K562 (cell line): ENCODE results near the gene TGDS. TPM values are rescaled to one million over a fixed set of nuclear protein-coding genes. Genes with fewer than 3 reads are reported as not detected.

Experiments
- C11orf30 ChIP-seq: fragments of 450-650 bp; IDR thresholded peaks from 2 replicates; pipeline ENCODE4 v1.6.1; 2016; ENCODE audit warnings: low read depth, mild to moderate bottlenecking
- DIDO1 ChIP-seq: fragments of 450-650 bp; IDR thresholded peaks from 2 replicates; pipeline ENCODE4 v1.6.1; 2016; ENCODE audit warnings: low read depth, missing biosample characterization, missing genetic modification characterization
- GATAD2B ChIP-seq: fragments of 450-650 bp; IDR thresholded peaks from 2 replicates; pipeline ENCODE4 v1.6.1; 2017; ENCODE audit warnings: mild to moderate bottlenecking, borderline replicate concordance
- GTF2F1 ChIP-seq: IDR thresholded peaks from 2 replicates; pipeline ENCODE4 v1.6.1; 2011; ENCODE audit warnings: low read depth, low read length, improper control_type of control experiment
- HNRNPLL ChIP-seq: fragments of 200-400 bp; formaldehyde crosslinking; IDR thresholded peaks from 2 replicates; pipeline ENCODE4 v1.6.1; 2017; ENCODE audit warnings: low read length, low read depth, mild to moderate bottlenecking; ENCODE audit not compliant: poor library complexity, severe bottlenecking
- MTF1 ChIP-seq: fragments of 250-450 bp; sonication (Bioruptor Pico); IDR thresholded peaks from 2 replicates; pipeline ENCODE4 v1.9.0; 2021; ENCODE audit warnings: moderate library complexity, mild to moderate bottlenecking, inconsistent platforms, borderline replicate concordance
- PHF8 ChIP-seq: fragments of 200-600 bp; sonication (generic); IDR thresholded peaks from 2 replicates; pipeline ENCODE4 v1.6.1; 2012; ENCODE audit warnings: mixed run types, mild to moderate bottlenecking, inconsistent platforms, low read length, moderate library complexity, borderline replicate concordance
- RFX1 ChIP-seq: fragments of 450-650 bp; IDR thresholded peaks from 2 replicates; pipeline ENCODE4 v1.6.1; 2016; ENCODE audit warnings: mild to moderate bottlenecking, moderate library complexity
- ZBTB12 ChIP-seq: fragments of 250-450 bp; sonication (Bioruptor Pico); IDR thresholded peaks from 2 replicates; pipeline ENCODE4 v1.4.0; 2020
- ZNF212 ChIP-seq: fragments of 450-650 bp; formaldehyde crosslinking; IDR thresholded peaks from 2 replicates; pipeline ENCODE4 v1.4.0; 2020; ENCODE audit warnings: mild to moderate bottlenecking
- ZNF217 ChIP-seq: sonication (generic); formaldehyde crosslinking; IDR thresholded peaks from 2 replicates; pipeline ENCODE4 v1.8.0; 2022; ENCODE audit warnings: mild to moderate bottlenecking, missing genetic modification reagents
- polyA plus RNA-seq, 8 experiments: library from polyadenylated mRNA; depleted of rRNA in 4 of 8; stranded (reverse) in 5 of 8; unstranded in 3 of 8; fragments of >200 nt; fragmentation: Nextera tagmentation in 2 of 8; fragmentation: Illumina TruSeq in 1 of 8; extraction: Ambion mirVana in 2 of 8; extraction: Trizol in 1 of 8; gene quantifications; 2 replicates each; pipeline versions ENCODE4 v1.2.1 to v1.2.3, GENCODE V29; 2011 to 2014; ENCODE audit warnings: inconsistent platforms in 1 of 8, missing spikeins in 1 of 8
- total RNA-seq, 7 experiments: library from RNA; depleted of rRNA in 6 of 7; stranded (reverse); fragments of >200 nt in 6 of 7; fragmentation: Illumina TruSeq in 2 of 7; extraction: Trizol in 2 of 7; gene quantifications; 2 replicates each; pipeline versions ENCODE4 v1.2.1 to v1.2.3, GENCODE V29; 2011 to 2021; ENCODE audit warnings: low replicate concordance in 1 of 7
- TF ChIP-seq, protein P1 (sequence below): sonication (generic); formaldehyde crosslinking; IDR thresholded peaks from 2 replicates; pipeline ENCODE4 v1.8.0; 2022; ENCODE audit warnings: mild to moderate bottlenecking, missing genetic modification reagents
- TF ChIP-seq, protein P2 (sequence below): sonication (generic); formaldehyde crosslinking; IDR thresholded peaks from 2 replicates; pipeline ENCODE4 v1.4.0; 2020; ENCODE audit warnings: mild to moderate bottlenecking, missing genetic modification reagents
- TF ChIP-seq, protein P3 (sequence below): sonication (generic); formaldehyde crosslinking; IDR thresholded peaks from 2 replicates; pipeline ENCODE4 v1.8.1; 2023; ENCODE audit warnings: mild to moderate bottlenecking, missing genetic modification reagents, moderate library complexity

TGDS gene
- total and polyA plus RNA-seq, 9 of the 15 experiments (the other 6 are each of a cell fraction or from before 2014, with no cell fraction given), result 9.9 to 43.7 (median 21.4) TPM

DNA sequence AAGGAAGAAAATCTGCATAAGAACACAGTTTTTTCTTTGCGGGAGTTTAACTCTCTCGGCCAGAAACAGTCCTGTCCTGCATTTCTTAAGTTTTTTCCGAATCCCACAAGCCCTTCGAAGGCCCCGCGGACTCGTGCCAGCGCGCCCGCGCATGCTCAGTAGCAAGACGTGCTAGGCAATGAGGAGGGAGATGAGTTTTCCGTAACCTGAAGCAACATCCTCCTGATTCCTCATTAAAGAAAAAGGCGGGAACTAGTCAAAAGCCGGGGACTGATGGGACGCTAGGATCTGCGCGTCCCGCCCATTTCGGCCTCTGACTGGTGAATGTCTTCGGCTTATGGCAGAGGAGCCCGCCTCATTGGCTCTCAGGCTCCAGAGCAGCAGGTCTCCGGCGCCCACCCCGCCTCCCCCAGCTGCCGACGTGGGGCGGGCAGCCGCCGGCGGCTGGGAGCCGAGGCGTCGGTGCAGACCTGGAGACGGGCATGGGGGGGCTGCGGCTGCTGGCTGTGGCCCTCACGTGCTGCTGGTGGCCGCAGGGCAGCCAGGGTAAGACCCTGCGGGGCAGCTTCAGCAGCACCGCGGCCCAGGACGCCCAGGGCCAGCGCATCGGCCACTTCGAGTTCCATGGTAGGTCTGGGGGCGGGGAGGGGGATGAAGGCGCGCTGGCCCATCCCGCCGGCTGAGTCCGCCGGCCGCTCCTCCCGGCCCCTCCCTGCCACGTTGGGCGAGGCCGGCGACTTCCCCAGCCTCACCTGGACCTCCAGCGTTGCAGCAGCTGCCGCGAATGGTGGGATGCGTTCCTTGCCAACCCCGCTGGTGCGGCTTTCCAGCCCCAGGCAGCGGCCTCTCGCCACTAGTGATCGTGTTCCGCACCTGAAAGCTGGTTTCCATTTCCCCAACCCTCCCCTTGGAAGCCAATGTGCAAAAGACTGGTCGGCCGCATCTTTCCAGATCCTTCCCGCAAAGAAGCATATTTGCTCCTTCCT is 5.8 kb upstream of the TGDS start, which contains the start of gene GPR180 (continued):
- peak; percentile 38 for TF ChIP-seq RFX1
- TF ChIP-seq HNRNPLL, result peak; percentile 94
- no peak for TF ChIP-seq ZBTB12
- TF ChIP-seq ZNF212 (CRISPR knock-in tag), result no peak
- TF ChIP-seq GATAD2B, result no peak
- TF ChIP-seq, protein P1, sequence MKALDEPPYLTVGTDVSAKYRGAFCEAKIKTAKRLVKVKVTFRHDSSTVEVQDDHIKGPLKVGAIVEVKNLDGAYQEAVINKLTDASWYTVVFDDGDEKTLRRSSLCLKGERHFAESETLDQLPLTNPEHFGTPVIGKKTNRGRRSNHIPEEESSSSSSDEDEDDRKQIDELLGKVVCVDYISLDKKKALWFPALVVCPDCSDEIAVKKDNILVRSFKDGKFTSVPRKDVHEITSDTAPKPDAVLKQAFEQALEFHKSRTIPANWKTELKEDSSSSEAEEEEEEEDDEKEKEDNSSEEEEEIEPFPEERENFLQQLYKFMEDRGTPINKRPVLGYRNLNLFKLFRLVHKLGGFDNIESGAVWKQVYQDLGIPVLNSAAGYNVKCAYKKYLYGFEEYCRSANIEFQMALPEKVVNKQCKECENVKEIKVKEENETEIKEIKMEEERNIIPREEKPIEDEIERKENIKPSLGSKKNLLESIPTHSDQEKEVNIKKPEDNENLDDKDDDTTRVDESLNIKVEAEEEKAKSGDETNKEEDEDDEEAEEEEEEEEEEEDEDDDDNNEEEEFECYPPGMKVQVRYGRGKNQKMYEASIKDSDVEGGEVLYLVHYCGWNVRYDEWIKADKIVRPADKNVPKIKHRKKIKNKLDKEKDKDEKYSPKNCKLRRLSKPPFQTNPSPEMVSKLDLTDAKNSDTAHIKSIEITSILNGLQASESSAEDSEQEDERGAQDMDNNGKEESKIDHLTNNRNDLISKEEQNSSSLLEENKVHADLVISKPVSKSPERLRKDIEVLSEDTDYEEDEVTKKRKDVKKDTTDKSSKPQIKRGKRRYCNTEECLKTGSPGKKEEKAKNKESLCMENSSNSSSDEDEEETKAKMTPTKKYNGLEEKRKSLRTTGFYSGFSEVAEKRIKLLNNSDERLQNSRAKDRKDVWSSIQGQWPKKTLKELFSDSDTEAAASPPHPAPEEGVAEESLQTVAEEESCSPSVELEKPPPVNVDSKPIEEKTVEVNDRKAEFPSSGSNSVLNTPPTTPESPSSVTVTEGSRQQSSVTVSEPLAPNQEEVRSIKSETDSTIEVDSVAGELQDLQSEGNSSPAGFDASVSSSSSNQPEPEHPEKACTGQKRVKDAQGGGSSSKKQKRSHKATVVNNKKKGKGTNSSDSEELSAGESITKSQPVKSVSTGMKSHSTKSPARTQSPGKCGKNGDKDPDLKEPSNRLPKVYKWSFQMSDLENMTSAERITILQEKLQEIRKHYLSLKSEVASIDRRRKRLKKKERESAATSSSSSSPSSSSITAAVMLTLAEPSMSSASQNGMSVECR (CRISPR knock-in tag), result peak; percentile 75; the same call in 1 of the 2 replicates
- no peak for TF ChIP-seq GTF2F1
- TF ChIP-seq, protein P2, sequence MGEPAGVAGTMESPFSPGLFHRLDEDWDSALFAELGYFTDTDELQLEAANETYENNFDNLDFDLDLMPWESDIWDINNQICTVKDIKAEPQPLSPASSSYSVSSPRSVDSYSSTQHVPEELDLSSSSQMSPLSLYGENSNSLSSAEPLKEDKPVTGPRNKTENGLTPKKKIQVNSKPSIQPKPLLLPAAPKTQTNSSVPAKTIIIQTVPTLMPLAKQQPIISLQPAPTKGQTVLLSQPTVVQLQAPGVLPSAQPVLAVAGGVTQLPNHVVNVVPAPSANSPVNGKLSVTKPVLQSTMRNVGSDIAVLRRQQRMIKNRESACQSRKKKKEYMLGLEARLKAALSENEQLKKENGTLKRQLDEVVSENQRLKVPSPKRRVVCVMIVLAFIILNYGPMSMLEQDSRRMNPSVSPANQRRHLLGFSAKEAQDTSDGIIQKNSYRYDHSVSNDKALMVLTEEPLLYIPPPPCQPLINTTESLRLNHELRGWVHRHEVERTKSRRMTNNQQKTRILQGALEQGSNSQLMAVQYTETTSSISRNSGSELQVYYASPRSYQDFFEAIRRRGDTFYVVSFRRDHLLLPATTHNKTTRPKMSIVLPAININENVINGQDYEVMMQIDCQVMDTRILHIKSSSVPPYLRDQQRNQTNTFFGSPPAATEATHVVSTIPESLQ (CRISPR knock-in tag), result no peak
- no peak for TF ChIP-seq C11orf30
- no peak for TF ChIP-seq DIDO1
- no peak for TF ChIP-seq MTF1 (CRISPR knock-in tag)
- no peak for TF ChIP-seq ZNF217 (CRISPR knock-in tag)
- TF ChIP-seq, protein P3, sequence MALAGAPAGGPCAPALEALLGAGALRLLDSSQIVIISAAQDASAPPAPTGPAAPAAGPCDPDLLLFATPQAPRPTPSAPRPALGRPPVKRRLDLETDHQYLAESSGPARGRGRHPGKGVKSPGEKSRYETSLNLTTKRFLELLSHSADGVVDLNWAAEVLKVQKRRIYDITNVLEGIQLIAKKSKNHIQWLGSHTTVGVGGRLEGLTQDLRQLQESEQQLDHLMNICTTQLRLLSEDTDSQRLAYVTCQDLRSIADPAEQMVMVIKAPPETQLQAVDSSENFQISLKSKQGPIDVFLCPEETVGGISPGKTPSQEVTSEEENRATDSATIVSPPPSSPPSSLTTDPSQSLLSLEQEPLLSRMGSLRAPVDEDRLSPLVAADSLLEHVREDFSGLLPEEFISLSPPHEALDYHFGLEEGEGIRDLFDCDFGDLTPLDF, result peak; percentile 90; the same call in 1 of the 2 replicates
- TF ChIP-seq PHF8, result peak; percentile 82; the same call in 1 of the 2 replicates
